ENCODE data around the gene RGR. TPM values are rescaled to one million over a fixed set of nuclear protein-coding genes. Genes with fewer than 3 reads are reported as not detected.

RGR gene
- polyA plus RNA-seq, 1 donor = 19.2 TPM

DNA sequence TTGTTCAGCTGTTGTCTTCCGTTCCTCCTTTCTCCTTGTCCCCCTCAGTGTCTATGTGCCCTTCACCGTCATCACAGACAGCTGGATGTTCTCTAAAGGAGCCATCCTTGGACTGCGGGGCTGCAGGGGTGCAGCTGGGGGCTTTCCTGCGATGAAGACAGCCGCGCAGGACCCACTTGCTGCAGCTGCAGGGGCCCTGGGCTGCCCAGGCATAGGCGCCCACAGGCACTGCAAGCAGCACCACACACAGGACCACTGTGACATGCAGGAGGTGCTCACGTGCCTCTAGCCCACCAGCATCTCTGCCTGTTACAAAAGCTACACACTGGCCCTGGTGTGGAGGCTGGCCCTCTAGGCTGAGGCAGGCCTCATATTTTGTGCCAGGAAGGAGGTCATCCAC is 22.9 kb upstream of the RGR start:
- DNase-seq (ENCODE audit: low read depth) = no peak

DNA sequence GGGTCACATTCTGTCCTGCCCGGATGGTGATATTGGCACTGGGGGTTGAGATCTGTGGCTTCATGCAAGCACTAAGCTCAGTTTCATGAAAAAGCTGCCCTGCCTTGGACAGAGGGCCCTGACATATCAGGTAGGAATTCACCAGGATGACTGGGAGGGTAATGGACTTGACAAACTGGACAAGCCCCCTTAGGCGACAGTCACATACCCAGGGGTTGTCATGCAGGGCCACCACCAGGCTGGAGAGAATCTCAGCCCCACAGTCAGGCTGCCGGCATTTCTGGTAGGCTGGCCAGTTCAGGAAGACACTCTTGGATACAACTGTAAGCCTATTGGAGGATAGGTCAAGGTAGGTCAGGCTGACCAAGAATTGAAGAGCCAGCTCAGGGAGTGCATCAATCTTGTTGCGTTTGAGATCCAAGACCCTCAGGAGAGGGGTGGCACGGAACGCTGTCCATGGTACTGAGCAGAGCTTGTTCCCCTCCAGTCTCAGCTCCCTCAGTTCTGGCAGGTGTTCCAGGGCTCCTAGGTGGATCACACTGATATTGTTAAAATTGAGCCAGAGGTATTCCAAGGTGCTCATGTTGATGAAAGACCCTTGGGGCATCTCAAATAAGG is 20.3 kb upstream of the RGR start:
- DNase-seq (ENCODE audit: low read depth) = no peak

DNA sequence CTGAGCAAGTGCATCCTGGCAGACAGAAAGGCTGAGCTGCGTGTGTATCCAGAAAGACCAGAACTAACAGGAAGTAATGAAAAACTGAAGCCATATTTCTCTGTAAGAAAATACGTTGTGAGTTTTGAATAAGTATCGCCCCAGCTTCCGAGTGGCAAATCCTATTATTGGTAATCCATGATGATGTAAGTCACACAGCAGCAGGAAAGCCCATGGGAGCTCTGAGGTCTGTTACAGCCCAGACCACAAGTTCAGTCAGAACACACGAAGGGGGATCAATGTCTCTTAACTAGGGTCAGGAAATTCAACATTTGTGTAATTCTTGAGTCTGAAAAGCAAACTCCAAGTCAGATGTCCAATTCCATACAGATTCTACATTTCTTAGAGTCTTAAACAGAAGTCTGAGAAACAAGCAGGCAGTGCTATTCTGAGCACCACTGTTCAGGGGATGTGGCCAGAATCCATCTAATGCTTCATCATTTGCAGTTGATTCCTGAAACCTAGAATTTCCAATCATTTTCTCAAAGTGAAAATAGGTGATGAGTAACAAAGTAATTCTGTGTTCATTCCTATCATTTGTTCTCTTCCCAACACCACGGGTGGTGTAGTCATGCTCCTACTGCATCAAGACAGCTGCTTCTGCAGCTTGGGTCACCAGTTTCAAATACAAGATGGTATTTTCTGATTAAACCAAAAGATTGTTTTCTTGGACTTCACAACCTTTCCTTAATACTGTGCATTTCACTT is 19.3 kb upstream of the RGR start, which contains the start of gene LRIT2:
LRIT2 (minus strand) TSS at position 118 of the 747 bp plus-strand sequence; CDS start at position 94, 24 bp downstream.
- no peak for DNase-seq (ENCODE audit: low read depth)

DNA sequence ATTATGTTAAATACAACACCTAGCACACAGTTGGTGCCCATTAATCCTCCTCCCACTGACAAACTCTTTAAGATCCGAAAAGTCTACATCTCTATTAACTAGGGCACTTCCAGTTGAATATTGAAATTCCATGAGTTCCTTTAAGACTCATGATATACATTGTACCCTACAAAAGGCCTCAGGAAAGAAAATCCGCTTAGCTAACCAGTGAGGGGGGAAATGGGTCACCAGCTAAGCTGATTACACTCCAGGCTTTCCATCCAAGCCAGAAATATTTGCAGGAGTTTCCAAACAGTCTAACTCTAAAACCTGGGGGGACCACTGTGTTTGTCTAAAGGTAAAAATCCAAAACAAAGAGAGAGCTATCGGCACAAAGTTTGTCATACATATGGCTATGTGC is 18.2 kb upstream of the RGR start:
- DNase-seq (ENCODE audit: low read depth) = no peak

DNA sequence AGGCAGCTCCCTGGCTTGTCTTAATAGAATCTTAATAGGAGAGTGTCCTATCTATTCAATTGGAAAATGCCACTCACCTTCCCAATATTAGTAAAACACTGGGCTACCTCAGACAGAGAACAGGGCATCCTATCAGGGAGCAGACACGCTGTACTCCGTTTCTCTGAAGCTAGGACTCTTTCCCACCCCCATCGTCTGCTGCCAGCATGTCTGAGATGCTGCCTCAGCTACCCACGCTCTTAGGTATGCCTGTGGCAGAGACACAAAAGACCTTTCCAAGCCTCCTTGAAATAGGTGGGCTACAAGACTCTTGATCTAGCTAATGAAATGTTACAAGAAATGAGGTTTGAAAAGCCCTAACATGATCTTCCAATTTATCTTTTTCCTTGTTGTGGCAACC is 17.0 kb upstream of the RGR start:
- DNase-seq (ENCODE audit: low read depth) = no peak

DNA sequence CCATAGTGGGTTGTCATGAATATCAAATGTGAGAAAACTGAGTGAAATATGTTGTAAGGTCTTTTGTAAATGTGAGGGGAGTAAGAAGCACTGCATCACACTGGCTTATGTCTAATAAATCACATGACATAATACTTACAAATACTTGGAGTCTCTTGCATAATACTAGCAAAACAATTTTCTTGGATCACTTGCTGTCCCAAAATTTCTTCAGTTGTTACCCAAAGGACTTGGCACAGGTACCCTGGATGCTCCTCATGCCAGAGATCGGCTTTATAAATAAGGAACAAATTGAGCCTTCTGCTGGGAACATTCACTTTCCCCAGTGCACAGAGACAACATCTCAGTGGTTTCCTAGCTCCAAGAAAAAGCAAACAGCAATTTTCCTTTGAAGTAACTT is 14.5 kb upstream of the RGR start:
- DNase-seq (ENCODE audit: low read depth) = no peak

DNA sequence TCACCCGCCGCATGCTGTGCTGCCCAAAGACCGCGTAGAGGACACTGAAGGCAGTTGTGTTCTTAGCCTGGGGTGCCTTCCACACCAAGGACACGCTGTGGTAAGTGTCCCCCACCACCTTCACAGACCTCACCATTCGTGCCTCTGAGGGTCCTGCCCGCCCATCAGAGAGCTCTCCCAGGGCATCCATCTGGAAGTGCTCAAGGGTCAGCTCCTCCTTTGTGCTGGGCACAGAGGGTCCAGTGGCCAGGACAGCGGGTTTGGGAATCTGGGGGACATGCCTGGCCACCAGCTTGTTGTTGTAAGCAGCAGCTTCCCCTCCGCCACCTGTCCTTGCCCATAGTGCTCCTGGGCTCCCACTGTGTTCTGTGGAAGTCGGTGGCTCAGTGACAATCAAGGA is 12.5 kb upstream of the RGR start:
- DNase-seq (ENCODE audit: low read depth) = no peak

DNA sequence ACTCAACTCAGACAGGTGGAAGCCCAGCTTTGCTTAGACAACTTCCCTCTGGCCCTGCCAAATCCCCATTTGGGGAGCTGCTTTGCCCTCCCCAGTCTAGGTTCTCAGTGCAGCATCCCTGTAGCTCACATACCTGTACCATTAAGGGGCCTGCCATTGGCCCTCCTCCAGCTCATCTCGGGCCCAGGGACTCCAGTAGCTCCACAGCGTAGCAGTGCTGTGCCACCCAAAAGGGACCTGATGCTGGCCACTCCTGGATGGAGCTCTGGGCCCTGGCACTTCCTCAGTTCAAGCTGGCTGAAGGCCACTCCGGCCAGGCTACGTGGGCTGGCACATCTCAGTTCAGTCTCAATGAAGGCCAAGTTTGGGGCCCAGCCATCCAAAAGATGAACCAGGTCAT is 10.9 kb upstream of the RGR start:
- no peak for DNase-seq (ENCODE audit: low read depth)

DNA sequence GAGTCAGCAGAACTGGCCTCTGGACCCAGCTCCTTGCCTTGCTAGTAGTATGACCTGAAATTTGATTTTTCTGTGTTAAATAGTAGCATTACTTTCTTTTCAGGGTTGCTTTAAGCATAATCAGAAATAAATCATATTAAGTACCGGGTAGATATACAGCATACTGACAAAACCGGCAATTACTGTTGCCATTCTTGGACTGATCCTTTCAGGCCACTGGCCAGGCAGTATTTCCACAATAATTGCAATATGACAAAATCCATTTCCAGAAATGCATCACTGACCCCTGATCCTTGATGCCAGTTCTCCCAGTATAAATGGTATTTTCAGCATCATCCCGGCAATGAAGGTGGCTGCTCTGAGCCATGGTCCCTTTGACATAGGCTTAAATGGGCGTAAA is 10.4 kb upstream of the RGR start:
- DNase-seq (ENCODE audit: low read depth) = no peak

DNA sequence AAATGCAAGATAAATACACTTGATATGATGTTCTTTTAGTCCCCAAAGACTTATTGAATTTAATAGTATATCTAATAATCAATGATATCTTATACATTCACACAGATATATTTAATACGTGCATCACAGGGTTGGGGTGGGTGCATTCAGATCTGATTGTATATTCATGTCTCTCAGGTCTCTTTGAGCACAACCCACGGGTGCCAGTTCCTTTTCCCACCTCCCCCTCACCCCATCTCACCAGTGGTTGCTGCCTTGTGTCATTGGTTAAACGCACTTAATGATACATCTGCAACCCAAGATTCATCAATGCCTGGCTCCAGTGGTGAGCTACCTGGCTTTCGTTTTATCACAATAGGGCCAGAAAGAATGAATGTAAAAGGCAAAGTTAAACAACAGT is 9.8 kb upstream of the RGR start:
- DNase-seq (ENCODE audit: low read depth) = no peak

DNA sequence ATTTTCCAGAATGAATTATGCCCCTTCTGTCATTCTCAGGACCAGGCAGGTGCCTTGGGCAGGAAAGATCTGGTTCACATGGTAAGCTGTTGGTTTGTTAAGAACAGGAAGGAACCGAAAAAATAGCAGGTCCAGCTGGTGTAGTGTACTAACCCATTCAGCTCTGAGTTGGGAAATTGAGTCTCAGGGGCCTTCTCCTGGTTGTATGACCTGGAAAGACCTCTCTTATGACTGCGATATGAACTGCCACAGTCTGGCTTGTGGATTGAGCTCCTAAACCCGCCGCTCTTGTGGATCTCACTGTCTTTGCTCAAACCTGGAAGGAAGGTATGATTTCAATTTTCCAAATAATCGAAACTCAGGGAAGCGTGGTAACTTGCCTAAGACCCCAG is 8.1 kb upstream of the RGR start:
- no peak for DNase-seq (ENCODE audit: low read depth)

DNA sequence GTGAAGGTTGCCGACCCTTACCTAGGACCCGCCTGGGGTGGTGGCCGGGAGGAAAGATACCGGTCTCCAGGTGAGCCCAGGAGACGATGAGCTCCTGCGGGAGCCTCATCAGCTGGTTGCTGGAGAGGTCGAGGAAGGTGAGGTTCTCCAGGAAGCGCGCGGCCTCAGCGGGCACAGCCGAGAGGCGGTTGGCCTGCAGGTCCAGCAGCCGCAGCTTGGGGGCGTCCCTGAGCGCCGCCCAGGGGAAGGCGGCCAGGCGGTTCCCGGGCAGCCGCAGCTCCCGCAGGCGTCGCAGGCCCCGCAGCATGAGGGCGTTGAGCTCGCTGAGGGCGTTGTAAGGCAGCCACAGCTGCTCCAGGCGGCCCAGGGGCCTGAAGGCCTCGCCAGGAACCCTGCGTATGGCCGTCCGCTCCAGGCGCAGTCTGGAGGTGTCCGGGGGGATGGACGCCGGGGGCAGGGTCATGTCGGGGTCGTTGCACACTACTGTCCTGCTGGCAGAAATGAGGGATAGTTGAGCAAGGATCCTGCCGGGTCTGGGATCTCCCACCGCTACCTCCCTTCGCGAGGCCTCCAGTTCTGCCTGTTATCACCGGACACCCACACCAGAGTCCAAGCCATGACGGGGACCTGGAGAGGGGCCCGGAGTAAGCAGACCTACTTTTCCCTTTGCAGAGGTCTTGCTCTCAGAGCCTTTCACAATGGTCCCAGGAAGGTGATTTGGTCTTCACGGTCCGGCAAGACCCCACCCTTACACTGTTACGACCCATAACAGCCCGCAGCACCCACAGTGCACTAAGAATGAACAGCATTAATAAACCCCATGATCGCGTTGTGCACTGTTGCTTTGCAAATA is 7.4 kb upstream of the RGR start:
- DNase-seq (ENCODE audit: low read depth) = no peak

DNA sequence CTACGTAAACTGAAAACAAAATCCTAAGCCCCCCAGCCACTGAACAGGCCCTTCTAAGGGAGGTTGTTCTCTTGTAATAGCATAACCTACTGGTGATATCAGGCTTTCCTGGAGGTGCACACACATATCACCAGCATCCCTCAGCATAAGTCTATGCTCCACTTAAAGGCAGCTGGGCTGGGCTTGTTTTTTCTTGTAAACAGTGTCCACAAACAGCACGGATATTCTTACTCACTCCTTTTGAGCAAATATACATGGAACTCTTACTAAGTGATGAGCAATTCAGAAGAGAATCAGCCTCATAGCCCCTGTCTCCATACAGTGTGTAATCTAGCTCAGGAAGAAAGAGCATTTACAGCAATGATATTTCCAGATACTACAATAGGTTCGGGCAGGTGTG is 5.9 kb upstream of the RGR start:
- DNase-seq (ENCODE audit: low read depth) = no peak

DNA sequence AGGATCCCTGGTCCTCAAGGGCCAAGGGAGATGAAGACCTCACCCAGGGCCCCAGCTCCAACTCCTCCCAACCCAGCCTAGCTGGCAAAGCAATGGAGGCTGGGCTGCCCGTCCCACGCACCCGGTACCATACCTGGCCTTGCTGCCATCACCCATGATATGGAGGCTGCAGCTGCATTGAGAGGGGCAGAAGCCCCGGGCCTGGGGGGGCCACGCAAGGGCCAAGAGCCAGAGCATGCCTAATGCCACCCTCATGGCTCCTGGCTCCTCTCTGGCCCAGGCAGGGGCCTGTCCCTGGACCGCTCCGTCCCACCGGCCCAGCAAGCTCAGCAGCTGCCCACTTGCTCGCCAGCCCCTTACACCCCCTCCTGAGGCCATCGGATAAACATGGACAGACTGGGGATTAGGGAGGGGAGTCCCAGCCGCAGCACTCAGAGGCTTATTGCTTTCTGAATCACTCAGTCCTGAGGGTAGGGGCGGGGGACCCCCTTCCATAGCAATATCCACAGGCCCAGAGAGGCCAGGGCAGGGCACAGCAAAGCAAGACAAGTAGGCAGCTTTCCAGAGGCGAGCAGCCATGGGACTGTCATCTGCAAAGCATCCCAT is 3.6 kb upstream of the RGR start, which contains the start of gene LRIT1:
LRIT1 (minus strand) TSS at position 362 of the 606 bp plus-strand sequence; CDS start at position 255, 107 bp downstream.
- DNase-seq (ENCODE audit: low read depth) = no peak

DNA sequence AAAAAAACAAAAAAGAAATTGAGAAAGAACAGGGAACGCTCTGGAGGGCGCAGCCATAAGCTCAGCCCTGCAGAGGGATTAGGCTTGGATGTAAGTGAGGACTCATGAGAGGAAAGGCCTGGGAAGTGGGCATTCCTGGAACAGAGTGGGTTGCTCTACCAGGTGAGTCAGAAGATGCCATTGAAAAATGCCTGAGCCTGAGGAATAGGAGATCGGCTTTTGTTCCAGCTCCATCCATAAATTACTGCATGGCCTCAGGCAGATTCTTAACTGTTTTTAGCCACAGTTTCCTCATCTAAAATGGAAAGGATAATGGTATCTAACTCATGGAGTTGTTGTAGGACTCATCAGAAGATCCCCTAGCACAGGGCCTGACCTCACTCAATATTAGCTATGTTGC is 1.1 kb upstream of the RGR start:
- no peak for DNase-seq (ENCODE audit: low read depth)

DNA sequence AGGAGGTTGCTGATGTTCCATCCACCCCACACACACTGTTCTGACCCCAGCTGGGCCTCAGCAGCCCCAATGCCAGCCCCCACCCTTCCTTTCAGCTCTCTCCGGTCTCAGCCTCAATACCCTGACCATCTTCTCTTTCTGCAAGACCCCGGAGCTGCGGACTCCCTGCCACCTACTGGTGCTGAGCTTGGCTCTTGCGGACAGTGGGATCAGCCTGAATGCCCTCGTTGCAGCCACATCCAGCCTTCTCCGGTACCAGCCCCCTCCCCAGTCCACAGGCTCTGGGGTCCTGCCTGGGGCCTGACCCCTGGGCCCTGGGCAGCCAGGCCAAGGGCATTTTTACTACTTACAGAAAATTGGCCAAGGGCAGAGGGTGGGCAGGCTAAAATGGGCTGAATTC is 2.6 kb downstream of the RGR start:
- DNase-seq (ENCODE audit: low read depth) = no peak

DNA sequence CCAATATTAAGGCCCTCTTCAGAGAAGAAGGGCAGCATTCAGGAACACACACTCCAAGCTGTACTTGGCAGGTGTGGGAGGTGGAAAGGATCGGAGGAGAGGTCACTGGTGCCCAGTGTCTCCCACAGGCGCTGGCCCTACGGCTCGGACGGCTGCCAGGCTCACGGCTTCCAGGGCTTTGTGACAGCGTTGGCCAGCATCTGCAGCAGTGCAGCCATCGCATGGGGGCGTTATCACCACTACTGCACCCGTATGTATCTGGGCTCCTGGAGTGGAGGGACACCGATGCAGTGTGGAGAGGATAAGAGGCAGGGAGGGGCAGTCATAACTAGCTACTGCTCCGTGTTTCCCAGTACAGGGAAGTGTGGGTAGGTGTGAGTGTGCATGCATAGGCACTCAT is 3.9 kb downstream of the RGR start:
- DNase-seq (ENCODE audit: low read depth) = no peak

DNA sequence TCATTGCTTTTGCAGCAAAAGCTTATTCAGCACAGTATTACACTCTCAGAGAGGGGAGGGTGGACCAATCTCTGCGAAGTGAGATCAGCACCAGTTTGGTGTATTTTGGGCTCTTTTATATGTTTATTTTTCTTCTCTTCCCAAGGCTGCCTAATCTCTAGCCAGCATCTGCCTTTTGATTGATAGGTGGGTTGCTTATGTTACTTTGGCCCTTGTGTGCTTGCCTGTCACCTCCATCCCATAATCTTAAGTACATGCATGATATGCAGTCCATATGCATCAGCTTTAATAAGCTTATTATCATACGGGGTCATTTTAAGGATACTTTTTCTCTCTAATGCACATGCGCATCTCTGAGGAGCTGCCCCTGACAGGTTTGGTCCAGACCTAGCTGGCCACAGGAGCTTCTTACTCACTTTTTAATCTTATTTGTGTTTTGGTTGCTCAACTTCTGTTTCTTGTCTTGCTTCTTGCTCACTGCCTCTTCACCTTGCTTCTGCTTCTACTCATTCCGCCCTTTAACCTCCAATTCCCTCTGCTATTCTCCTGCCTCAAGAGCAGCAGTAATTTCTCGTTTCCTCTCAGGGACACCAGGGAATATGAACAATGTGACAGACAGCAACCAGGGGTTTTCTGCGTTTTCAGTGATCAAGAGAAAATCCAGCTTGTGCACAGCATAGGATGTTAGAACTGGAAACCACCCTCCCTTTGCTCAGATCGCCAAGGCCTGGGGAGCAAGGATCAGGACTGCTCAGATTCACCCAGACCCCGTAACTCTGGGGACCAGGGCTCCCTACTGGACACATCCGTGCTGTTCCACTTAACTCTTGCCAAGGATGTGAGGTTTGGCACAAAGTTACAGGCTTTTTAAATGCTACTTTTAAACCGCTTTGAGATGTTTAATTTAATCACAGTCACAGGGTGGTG is 10.0 kb downstream of the RGR start:
- no peak for DNase-seq (ENCODE audit: low read depth)

DNA sequence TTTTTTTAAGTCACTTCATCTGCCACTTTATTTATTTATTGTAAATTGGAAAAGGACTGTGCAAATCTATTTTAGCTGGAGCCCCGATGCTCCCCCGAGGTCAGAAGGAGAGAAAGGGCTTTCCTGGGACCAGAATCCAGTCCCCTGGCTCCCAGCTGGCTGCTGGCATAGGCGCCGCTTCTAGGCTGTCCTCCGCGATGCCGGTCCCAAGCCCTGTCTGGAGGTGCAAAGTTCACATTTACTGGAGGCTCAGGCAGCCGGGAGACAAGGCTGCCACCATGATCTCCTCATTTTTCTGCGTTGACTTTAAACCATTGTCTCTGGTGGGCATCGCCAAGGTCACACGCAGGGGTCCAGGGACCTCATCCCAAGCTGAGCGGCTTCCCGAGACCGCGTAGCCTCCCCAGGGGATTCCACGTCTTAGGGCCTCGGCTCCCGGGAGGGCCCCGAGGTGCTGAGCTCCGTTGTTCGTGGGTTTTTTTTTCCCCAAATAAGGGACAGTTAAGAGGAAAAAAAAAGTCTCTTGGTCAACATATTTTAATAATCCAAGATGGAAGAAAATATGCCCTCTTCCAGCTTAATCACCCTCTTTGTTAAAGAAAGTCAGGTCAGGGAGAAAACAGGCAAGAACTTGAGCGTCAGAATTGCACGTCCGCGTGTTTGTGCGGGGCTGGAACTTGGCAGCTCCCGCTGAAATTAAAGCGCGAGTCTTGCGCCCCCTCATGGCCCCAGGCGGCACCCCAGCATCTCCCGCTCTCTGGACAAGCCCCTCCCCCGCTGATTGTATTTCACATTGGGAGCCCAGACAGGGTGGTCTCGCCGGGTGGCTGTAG is 11.9 kb downstream of the RGR start:
- DNase-seq (ENCODE audit: low read depth) = no peak

DNA sequence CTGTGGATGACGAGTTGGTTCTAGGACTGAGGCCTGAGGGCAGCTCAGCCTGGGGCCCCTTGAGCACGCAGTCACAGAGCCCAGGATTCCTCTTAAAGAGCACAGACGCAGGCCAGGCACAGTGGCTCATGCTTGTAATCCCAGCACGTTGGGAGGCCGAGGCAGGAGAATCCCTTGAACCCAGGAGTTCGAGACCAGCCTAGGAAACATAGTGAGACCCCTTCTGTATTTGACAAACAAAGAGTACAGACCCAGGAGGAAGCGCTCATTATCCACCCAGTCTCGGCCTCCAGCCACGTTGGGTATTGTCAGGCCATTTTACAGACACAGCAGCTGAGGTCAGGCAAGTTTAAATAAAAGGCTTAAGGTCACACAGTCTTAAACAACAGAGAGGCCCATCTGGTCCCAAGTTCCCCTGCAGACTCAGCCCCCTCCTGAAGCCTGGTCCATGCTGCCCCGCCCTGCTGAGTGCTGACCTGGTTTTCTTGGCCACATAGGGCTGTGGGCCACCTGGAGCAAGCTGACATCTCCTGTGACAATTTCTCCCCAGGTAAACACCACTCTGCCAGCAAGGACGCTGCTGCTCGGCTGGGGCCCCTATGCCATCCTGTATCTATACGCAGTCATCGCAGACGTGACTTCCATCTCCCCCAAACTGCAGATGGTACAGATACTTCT is 12.6 kb downstream of the RGR start:
- DNase-seq (ENCODE audit: low read depth) = no peak
